GM23338 (cell line): ENCODE data around the gene EP400. TPM values are rescaled to one million over a fixed set of nuclear protein-coding genes. Genes with fewer than 3 reads are reported as not detected.

Experiments used
- ATAC-seq: fragments of 200-7000 bp; cut with Tn5 transposase; 3 replicates; pipeline ENCODE4 v1.9.1; 2020
- DNase-seq: peaks from one replicate; pipeline ENCODE4 v3.0.0-alpha.2; 2015; ENCODE audit warnings: low spot score
- H2AFZ ChIP-seq: fragments of 200-600 bp; sonication (generic); 2 replicates; pipeline ENCODE4 v1.8.0; 2016; ENCODE audit warnings: antibody characterized with exemption, mild to moderate bottlenecking, moderate library complexity
- H3F3A ChIP-seq: fragments of 200-600 bp; sonication (generic); replicated peaks from 2 replicates; pipeline ENCODE4 v1.8.0; 2017; ENCODE audit warnings: antibody characterized with exemption, mixed run types, low read depth
- H3K27ac ChIP-seq: fragments of 200-600 bp; sonication (generic); 2 replicates; pipeline ENCODE4 v1.6.1; 2016; ENCODE audit warnings: low read depth
- H3K27me3 ChIP-seq: fragments of 200-600 bp; sonication (generic); 2 replicates; pipeline ENCODE4 v1.8.0; 2016; ENCODE audit warnings: mild to moderate bottlenecking, mixed run types, moderate library complexity; ENCODE audit not compliant: insufficient read depth
- H3K36me3 ChIP-seq: fragments of 200-600 bp; sonication (generic); 2 replicates; pipeline ENCODE4 v1.8.0; 2016; ENCODE audit warnings: mild to moderate bottlenecking; ENCODE audit not compliant: insufficient read depth
- H3K4me1 ChIP-seq: fragments of 200-600 bp; sonication (generic); 2 replicates; pipeline ENCODE4 v1.8.0; 2016; ENCODE audit warnings: mild to moderate bottlenecking, moderate library complexity; ENCODE audit not compliant: insufficient read depth
- H3K4me2 ChIP-seq: fragments of 200-600 bp; sonication (generic); 2 replicates; pipeline ENCODE4 v1.7.1; 2017; ENCODE audit warnings: mixed run types
- H3K4me3 ChIP-seq: fragments of 200-600 bp; sonication (generic); 2 replicates; pipeline ENCODE4 v1.6.1; 2016; ENCODE audit warnings: mixed run types
- H3K79me2 ChIP-seq: fragments of 200-600 bp; sonication (generic); replicated peaks from 2 replicates; pipeline ENCODE4 v1.8.0; 2017; ENCODE audit warnings: mild to moderate bottlenecking; ENCODE audit not compliant: insufficient read depth
- H3K9me2 ChIP-seq: fragments of 200-600 bp; sonication (generic); 2 replicates; pipeline ENCODE4 v1.8.0; 2017; ENCODE audit not compliant: insufficient read depth
- H4K20me1 ChIP-seq: fragments of 200-600 bp; sonication (generic); replicated peaks from 2 replicates; pipeline ENCODE4 v1.8.0; 2017; ENCODE audit warnings: mild to moderate bottlenecking; ENCODE audit not compliant: insufficient read depth
- H3K27ac Mint-ChIP-seq: 2 replicates; pipeline ENCODE4 v1.8.0; 2020; ENCODE audit warnings: inconsistent platforms, mild to moderate bottlenecking, moderate library complexity, mixed read lengths
- H3K27me3 Mint-ChIP-seq: 3 replicates; pipeline ENCODE4 v1.8.0; 2022; ENCODE audit warnings: low read depth, mild to moderate bottlenecking, moderate library complexity, mixed read lengths, inconsistent platforms; ENCODE audit not compliant: insufficient read depth, poor library complexity
- H3K36me3 Mint-ChIP-seq: 3 replicates; pipeline ENCODE4 v1.8.0; 2021; ENCODE audit warnings: low read depth, mild to moderate bottlenecking, inconsistent platforms, moderate library complexity, mixed read lengths
- H3K4me1 Mint-ChIP-seq: 3 replicates; pipeline ENCODE4 v1.8.0; 2020; ENCODE audit warnings: mild to moderate bottlenecking, inconsistent platforms, mixed read lengths
- H3K4me3 Mint-ChIP-seq: 3 replicates; pipeline ENCODE4 v1.8.0; 2021; ENCODE audit warnings: moderate library complexity, mild to moderate bottlenecking, inconsistent platforms, mixed read lengths
- H3K9me3 Mint-ChIP-seq: 3 replicates; pipeline ENCODE4 v1.8.0; 2020; ENCODE audit warnings: moderate library complexity, mild to moderate bottlenecking, inconsistent platforms, mixed read lengths
- CREB1 ChIP-seq: fragments of 250-450 bp; sonication (Bioruptor Pico); IDR thresholded peaks from 2 replicates; pipeline ENCODE4 v1.5.0; 2020; ENCODE audit warnings: low read depth, mild to moderate bottlenecking, moderate library complexity
- ETS1 ChIP-seq: IDR thresholded peaks from 2 replicates; pipeline ENCODE4 v1.6.1; 2016; ENCODE audit warnings: antibody characterized with exemption
- EZH2 ChIP-seq: fragments of 200-600 bp; sonication (generic); IDR thresholded peaks from one replicate; pipeline ENCODE4 v1.8.0; 2017; ENCODE audit warnings: antibody characterized with exemption, mild to moderate bottlenecking, low read depth; ENCODE audit not compliant: unreplicated experiment
- EZH2phosphoT487 ChIP-seq: fragments of 200-600 bp; sonication (generic); IDR thresholded peaks from one replicate; pipeline ENCODE4 v1.8.1; 2018; ENCODE audit warnings: antibody characterized with exemption; ENCODE audit not compliant: unreplicated experiment
- JUNB ChIP-seq: IDR thresholded peaks from one replicate; pipeline ENCODE4 v1.6.1; 2016; ENCODE audit warnings: antibody characterized with exemption; ENCODE audit not compliant: unreplicated experiment
- NANOG ChIP-seq: IDR thresholded peaks from 2 replicates; pipeline ENCODE4 v1.6.1; 2016; ENCODE audit warnings: antibody characterized with exemption, borderline replicate concordance
- POLR2AphosphoS5 ChIP-seq: IDR thresholded peaks from 2 replicates; pipeline ENCODE4 v1.6.1; 2016; ENCODE audit warnings: antibody characterized with exemption, low read depth
- REST ChIP-seq: IDR thresholded peaks from one replicate; pipeline ENCODE4 v1.6.1; 2018; ENCODE audit warnings: antibody characterized with exemption; ENCODE audit not compliant: unreplicated experiment
- STAT1 ChIP-seq: IDR thresholded peaks from one replicate; pipeline ENCODE4 v1.6.1; 2016; ENCODE audit warnings: antibody characterized with exemption; ENCODE audit not compliant: unreplicated experiment
- ZNF114 ChIP-seq: fragments of 250-450 bp; sonication (Bioruptor Pico); IDR thresholded peaks from 2 replicates; pipeline ENCODE4 v1.5.0; 2020; ENCODE audit warnings: mild to moderate bottlenecking, moderate library complexity
- ZNF331 ChIP-seq: fragments of 250-450 bp; sonication (Bioruptor Pico); IDR thresholded peaks from 2 replicates; pipeline ENCODE4 v1.5.0; 2020; ENCODE audit warnings: low read depth, mild to moderate bottlenecking, moderate library complexity
- ZNF462 ChIP-seq: fragments of 250-450 bp; sonication (Bioruptor Pico); IDR thresholded peaks from 2 replicates; pipeline ENCODE4 v1.5.0; 2020; ENCODE audit warnings: mild to moderate bottlenecking, moderate library complexity
- polyA plus RNA-seq: library from polyadenylated mRNA; unstranded; fragments of >200 nt; fragmentation: Nextera tagmentation; extraction: Ambion mirVana; gene quantifications from 2 replicates; pipeline ENCODE4 v1.2.1, GENCODE V29; 2016
- total RNA-seq: library from RNA; depleted of rRNA; stranded (reverse); fragments of >200 nt; shearing (Covaris generic); gene quantifications from 2 replicates; pipeline ENCODE4 v1.2.3, GENCODE V29; 2014
- TF ChIP-seq, protein P1 (sequence below), 2 experiments: fragments of 200-600 bp in 1 of 2; sonication (generic) in 1 of 2; conservative IDR thresholded peaks; 2 replicates each; pipeline versions ENCODE4 v1.5.1 to v1.6.1; 2016 to 2017; ENCODE audit warnings: antibody characterized with exemption in 2 of 2, low read depth in 2 of 2, mild to moderate bottlenecking in 2 of 2, moderate library complexity in 1 of 2

The EP400 gene
- total and polyA plus RNA-seq, 2 experiments from 2014 or later, result 26.3 to 57.2 TPM

DNA sequence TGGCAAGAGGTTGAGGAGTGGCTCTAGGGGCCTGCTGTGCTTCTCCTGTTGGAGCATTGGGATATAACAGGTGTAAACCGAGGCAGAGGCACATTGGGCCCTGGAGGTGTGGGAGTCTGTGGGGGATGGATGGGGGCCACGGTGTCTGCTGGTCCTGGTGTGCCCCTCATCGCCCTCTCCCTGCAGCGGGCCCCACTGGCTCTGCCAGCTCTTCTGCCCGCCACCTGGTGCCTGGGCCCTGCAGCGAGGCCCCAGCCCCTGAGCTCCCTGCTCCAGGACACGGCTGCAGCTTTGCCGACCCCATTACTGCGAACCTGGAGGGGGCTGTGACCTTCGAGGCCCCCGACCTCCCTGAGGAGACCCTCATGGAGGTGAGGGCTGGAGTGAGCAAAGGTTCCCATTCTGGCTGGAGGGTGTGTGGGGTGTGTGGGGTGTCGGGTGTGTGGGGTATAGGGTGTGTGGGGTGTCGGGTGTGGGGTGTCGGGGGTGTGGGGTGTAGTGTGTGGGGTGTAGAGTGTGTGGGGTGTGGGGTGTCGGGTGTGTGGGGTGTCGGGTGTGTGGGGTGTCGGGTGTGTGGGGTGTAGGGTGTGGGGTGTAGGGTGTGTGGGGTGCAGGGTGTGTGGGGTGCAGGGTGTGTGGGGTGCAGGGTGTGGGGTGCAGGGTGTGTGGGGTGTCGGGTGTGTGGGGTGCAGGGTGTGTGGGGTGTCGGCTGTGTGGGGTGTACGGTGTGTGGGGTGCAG is 31.3 kb upstream of the EP400 start:
- no peak overlapping the region for H2AFZ ChIP-seq
- no peaks in the 10 kb centered on the region for H3K4me1 ChIP-seq
- H3F3A ChIP-seq, result 0 out of 2 replicates have a peak, but pooled peaks cover 4% of the 10 kb centered on the region
- no peak overlapping the region for H3K27ac Mint-ChIP-seq
- DNase-seq (no peak), ATAC-seq (no peak)
- no peaks in the 10 kb centered on the region for H3K9me2 ChIP-seq
- no peaks in the 10 kb centered on the region; the same call in 2 of the 3 replicates for H3K4me1 Mint-ChIP-seq
- H3K9me3 Mint-ChIP-seq, result no peaks in the 10 kb centered on the region
- H3K4me3 ChIP-seq, result no peak overlapping the region
- 0 out of 2 replicates have a peak, but pooled peaks cover 9% of the 10 kb centered on the region for H4K20me1 ChIP-seq
- no peaks in the 10 kb centered on the region for H3K79me2 ChIP-seq
- H3K27me3 Mint-ChIP-seq, result peaks cover 7% of the 10 kb centered on the region
- H3K4me3 Mint-ChIP-seq, result no peak overlapping the region
- H3K27me3 ChIP-seq, result no peaks in the 10 kb centered on the region
- TF ChIP-seq ZNF462 (CRISPR knock-in tag), result no peak
- no peak for TF ChIP-seq ETS1
- TF ChIP-seq STAT1, result no peak
- TF ChIP-seq EZH2phosphoT487, result no peak
- no peak for TF ChIP-seq NANOG
- TF ChIP-seq REST, result no peak
- TF ChIP-seq CREB1 (CRISPR knock-in tag), result no peak
- no peak for TF ChIP-seq POLR2AphosphoS5
- no peak for TF ChIP-seq JUNB
- TF ChIP-seq, protein P1, sequence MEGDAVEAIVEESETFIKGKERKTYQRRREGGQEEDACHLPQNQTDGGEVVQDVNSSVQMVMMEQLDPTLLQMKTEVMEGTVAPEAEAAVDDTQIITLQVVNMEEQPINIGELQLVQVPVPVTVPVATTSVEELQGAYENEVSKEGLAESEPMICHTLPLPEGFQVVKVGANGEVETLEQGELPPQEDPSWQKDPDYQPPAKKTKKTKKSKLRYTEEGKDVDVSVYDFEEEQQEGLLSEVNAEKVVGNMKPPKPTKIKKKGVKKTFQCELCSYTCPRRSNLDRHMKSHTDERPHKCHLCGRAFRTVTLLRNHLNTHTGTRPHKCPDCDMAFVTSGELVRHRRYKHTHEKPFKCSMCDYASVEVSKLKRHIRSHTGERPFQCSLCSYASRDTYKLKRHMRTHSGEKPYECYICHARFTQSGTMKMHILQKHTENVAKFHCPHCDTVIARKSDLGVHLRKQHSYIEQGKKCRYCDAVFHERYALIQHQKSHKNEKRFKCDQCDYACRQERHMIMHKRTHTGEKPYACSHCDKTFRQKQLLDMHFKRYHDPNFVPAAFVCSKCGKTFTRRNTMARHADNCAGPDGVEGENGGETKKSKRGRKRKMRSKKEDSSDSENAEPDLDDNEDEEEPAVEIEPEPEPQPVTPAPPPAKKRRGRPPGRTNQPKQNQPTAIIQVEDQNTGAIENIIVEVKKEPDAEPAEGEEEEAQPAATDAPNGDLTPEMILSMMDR (conservative IDR thresholded peaks at IDR 0.05; ENCODE audit: low read depth in 2 of 2), result no peak
- no peak for TF ChIP-seq EZH2
- TF ChIP-seq ZNF331 (CRISPR knock-in tag), result no peak
- no peak for TF ChIP-seq ZNF114 (CRISPR knock-in tag)
- H3K36me3 ChIP-seq, result no peaks in the 10 kb centered on the region
- H3K36me3 Mint-ChIP-seq, result peaks cover 21% of the 10 kb centered on the region; the same call in 2 of the 3 replicates
- H3K27ac ChIP-seq, result no peak overlapping the region
- H3K4me2 ChIP-seq, result no peak overlapping the region
